SJSA1 (cell line): Measurements from ENCODE around the gene KIF2A. TPM values are rescaled to one million over a fixed set of nuclear protein-coding genes. Genes with fewer than 3 reads are reported as not detected.

Experiments used
- DNase-seq, 2 experiments: peaks; one replicate each; pipeline ENCODE4 v3.0.0-alpha.2; 2015 to 2020; ENCODE audit warnings: low spot score in 2 of 2, low read depth in 1 of 2
- H3K27ac ChIP-seq: fragments of 250-450 bp; sonication (Bioruptor Pico); 2 replicates; pipeline ENCODE4 v1.5.1; 2020; ENCODE audit warnings: mild to moderate bottlenecking, moderate library complexity
- H3K27me3 ChIP-seq: fragments of 250-450 bp; sonication (Bioruptor Pico); replicated peaks from 2 replicates; pipeline ENCODE4 v1.5.1; 2020; ENCODE audit warnings: mild to moderate bottlenecking, moderate library complexity
- H3K36me3 ChIP-seq: fragments of 250-450 bp; sonication (Bioruptor Pico); 2 replicates; pipeline ENCODE4 v1.5.1; 2020; ENCODE audit warnings: mild to moderate bottlenecking
- H3K4me1 ChIP-seq: fragments of 250-450 bp; sonication (Bioruptor Pico); replicated peaks from 2 replicates; pipeline ENCODE4 v1.6.1; 2021; ENCODE audit warnings: mild to moderate bottlenecking
- H3K4me3 ChIP-seq: fragments of 250-450 bp; sonication (Bioruptor Pico); 2 replicates; pipeline ENCODE4 v1.5.1; 2020; ENCODE audit warnings: mild to moderate bottlenecking
- H3K9me3 ChIP-seq: fragments of 250-450 bp; sonication (Bioruptor Pico); replicated peaks from 2 replicates; pipeline ENCODE4 v1.5.1; 2020; ENCODE audit warnings: mild to moderate bottlenecking
- total RNA-seq: library from RNA; depleted of rRNA; stranded (reverse); fragments of >200 nt; shearing (Covaris generic); gene quantifications from 2 replicates; pipeline ENCODE4 v1.2.3, GENCODE V29; 2014

The KIF2A gene
- total RNA-seq, 1 experiment from 2014 or later = 63.6 TPM

DNA sequence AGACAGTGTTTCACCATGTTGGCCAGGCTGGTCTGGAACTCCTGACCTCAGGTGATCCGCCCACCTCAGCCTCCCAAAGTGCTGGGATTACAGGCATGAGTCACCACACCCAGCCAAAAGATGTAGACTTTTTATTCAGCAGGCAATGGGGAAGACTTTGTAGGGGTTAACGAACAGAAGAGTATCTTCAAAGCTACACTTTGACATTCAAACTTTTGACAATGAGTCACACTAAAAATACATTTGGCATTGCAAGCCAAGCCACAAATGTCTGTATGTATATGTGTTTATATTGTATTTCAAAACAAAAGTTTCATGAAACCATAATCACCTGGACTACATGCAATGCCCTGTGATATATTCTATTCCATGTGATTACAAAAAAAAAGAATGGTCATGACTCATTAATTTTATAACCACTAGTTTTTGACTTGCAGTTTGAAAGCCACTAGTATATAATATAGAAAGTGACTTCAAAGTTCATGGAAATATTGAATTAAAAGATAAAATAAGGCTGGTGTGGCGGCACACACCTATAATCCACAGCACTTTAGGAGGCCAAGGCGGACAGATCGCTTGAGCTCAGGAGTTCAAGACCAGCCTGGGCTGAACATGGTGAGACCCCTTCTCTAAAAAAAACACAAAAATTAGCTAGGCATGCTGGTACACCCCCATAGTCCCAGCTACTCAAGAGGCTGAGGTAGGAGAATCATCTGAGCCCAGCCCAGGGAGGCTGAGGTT, 89.4 kb downstream of the KIF2A start:
- Histone ChIP-seq H3K9me3 (no peaks in the 10 kb centered on the region), H3K4me3 (no peak overlapping the region), H3K4me1 (peaks cover 8% of the 10 kb centered on the region; the same call in 1 of the 2 replicates), H3K27ac (no peak overlapping the region), H3K27me3 (no peaks in the 10 kb centered on the region), H3K36me3 (peaks cover 70% of the 10 kb centered on the region)
- peak in 1 of 2 experiments; percentile 2 for DNase-seq

- peaks cover 25% of the 10 kb centered on the region for H3K36me3 ChIP-seq
- no peaks in the 10 kb centered on the region for H3K27me3 ChIP-seq
- DNase-seq = peak; percentile 96
- peak within 1 kb of the TSS; percentile 71 for H3K4me3 ChIP-seq
- H3K27ac ChIP-seq = peak within 1 kb of the TSS; percentile 77
- no peaks in the 10 kb centered on the region for H3K9me3 ChIP-seq
- H3K4me1 ChIP-seq = no peaks in the 10 kb centered on the region; the same call in 1 of the 2 replicates
Observed at GRCh38 chr5:62403411-62404250, 97.6 kb downstream of the KIF2A start, which contains the start of gene DIMT1. DIMT1 (minus strand) TSS chr5:62403905; CDS start chr5:62403772, 133 bp downstream.

DNA sequence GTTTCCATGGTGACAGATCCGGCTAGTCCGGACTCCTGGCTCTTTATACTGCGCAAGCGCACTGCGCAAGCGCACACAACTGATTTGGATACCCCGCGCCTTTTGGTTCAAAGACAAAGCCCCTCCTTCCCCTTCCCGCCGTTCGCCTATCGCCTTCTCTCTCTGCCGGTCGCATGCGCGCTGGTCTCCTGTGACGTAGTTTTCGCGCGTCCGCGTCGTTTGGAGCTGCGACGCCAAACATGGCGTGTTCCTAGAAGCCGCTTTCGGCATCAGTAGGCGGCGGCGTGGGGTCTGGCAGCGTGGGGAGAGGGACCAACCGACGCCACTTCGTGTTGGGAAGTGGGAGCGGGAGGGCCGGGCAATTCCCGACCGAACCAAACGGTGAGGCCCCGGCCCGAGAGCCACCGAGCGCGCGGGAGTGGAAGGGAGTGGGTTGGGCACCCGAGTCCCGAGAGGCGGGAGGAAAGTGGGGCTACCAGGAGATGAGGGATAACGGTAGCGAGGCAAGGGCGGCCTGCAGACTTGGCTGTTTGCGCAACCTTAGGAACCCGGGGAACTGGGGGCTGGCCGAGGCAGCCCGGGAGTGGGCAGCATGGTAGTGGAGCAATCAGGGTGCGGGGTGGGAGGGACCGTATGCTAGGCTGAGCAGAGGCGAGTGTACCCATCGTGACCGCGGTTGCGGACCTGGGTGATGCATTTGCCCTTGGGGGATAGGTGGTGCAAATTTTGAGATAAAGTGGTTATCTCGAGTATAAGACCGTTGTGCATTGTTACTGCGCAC, 106.7 kb downstream of the KIF2A start, which contains the start of gene IPO11:
TSS of gene IPO11 (plus strand) at position 215 of the 781 bp plus-strand sequence. CDS start 24,517 bp downstream, outside the sequence.
- H3K4me3 ChIP-seq = peak within 1 kb of the TSS; percentile 76
- peak; percentile 97 to 99 for DNase-seq

GRCh38 chr5:62413711-62414110, 107.7 kb downstream of the KIF2A start:
- DNase-seq = no peak
- Histone ChIP-seq H3K36me3 (peaks cover 8% of the 10 kb centered on the region; the same call in 1 of the 2 replicates), H3K27ac (no peak overlapping the region), H3K9me3 (no peaks in the 10 kb centered on the region), H3K4me3 (peak overlapping the region; percentile 76), H3K4me1 (peaks cover 11% of the 10 kb centered on the region; the same call in 1 of the 2 replicates), H3K27me3 (no peaks in the 10 kb centered on the region)

More for the DNA sequence above, 106.7 kb downstream of the KIF2A start, which contains the start of gene IPO11:
- no peaks in the 10 kb centered on the region for H3K27me3 ChIP-seq
- H3K36me3 ChIP-seq = peaks cover 3% of the 10 kb centered on the region; the same call in 1 of the 2 replicates
- no peaks in the 10 kb centered on the region for H3K9me3 ChIP-seq
- peaks cover 11% of the 10 kb centered on the region; the same call in 1 of the 2 replicates for H3K4me1 ChIP-seq
- peak within 1 kb of the TSS; percentile 75 for H3K27ac ChIP-seq

- no peaks in the 10 kb centered on the region for H3K9me3 ChIP-seq
- H3K4me3 ChIP-seq = no peak overlapping the region
- no peaks in the 10 kb centered on the region for H3K27me3 ChIP-seq
- 0 out of 2 replicates have a peak, but pooled peaks cover 8% of the 10 kb centered on the region for H3K36me3 ChIP-seq
- no peak for DNase-seq
- peaks cover 5% of the 10 kb centered on the region; the same call in 1 of the 2 replicates for H3K4me1 ChIP-seq
- H3K27ac ChIP-seq = no peak overlapping the region
Observed at GRCh38 chr5:62418462-62419076, 112.6 kb downstream of the KIF2A start.

GRCh38 chr5:62419609-62420008, 113.6 kb downstream of the KIF2A start:
- Histone ChIP-seq H3K36me3 (0 out of 2 replicates have a peak, but pooled peaks cover 8% of the 10 kb centered on the region), H3K4me1 (no peaks in the 10 kb centered on the region), H3K27ac (no peak overlapping the region), H3K27me3 (no peaks in the 10 kb centered on the region), H3K4me3 (no peak overlapping the region), H3K9me3 (no peaks in the 10 kb centered on the region)
- no peak for DNase-seq

DNA sequence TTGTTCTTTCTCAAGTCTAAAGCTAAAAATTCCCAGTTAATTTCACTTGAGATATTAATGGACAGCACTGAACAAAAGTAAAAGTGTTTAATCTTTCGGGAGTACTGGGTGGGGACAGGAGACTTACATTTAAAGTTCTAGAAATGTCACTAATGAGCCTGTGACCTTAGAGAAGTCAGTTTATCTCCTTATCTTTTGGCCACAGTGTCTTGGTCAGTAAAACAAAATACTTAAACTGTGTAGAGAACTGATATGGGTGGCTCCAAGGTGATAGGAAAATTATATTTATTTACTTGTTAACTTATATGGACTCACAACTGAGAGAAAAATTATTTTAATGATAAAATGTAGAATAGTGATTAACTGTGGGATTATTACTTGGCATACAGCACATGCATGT, 115.4 kb downstream of the KIF2A start:
- Histone ChIP-seq H3K27me3 (no peaks in the 10 kb centered on the region), H3K4me3 (no peak overlapping the region), H3K4me1 (no peaks in the 10 kb centered on the region), H3K36me3 (0 out of 2 replicates have a peak, but pooled peaks cover 8% of the 10 kb centered on the region), H3K27ac (no peak overlapping the region), H3K9me3 (no peaks in the 10 kb centered on the region)
- no peak for DNase-seq

- no peaks in the 10 kb centered on the region for H3K27me3 ChIP-seq
- no peaks in the 10 kb centered on the region for H3K36me3 ChIP-seq
- H3K4me1 ChIP-seq = no peaks in the 10 kb centered on the region
- H3K4me3 ChIP-seq = no peak overlapping the region
- no peaks in the 10 kb centered on the region; the same call in 1 of the 2 replicates for H3K9me3 ChIP-seq
- no peak for DNase-seq
- H3K27ac ChIP-seq = no peak overlapping the region
Observed at GRCh38 chr5:62424763-62425162, 118.8 kb downstream of the KIF2A start.

DNA sequence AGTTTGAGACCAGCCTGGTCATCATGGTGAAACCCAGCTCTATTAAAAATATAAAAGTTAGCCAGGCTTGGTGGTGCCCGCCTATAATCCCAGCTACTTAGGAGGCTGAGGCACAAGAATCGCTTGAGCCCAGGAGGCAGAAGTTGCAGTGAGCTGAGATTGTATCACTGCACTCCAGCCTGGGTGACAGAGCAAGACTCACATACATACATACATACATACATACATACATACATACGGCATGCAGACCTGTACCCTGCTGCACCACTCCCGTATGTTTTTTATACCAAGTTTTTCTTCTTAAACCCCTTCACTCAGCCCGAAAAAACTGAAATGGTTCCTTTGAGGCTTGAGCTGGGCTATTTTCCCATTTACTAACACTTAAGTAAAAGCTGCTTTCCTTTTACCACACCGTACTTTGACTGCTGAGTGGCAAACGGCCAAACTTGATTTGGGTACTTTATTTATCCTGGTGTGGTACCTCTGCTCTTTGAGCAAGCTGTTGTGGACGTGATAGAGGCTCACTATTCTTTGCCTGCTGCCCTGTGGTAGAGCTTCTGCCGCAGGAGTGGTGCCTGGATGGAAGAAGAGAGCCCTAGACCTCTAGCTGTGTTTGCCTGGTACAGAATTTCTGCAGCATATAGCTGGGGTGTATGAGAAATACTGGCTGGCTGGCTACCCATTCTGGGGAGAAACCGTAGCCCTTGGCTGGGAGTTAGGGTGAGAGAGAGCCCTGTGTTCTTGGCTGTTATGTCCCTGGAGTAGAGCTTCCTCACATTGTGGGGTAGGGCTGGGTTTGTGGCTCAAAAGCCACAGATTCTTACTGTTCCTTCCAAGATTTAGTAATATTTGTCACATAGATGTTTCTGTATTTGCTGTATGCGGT, 126.0 kb downstream of the KIF2A start:
- Histone ChIP-seq H3K4me3 (no peak overlapping the region), H3K4me1 (no peaks in the 10 kb centered on the region), H3K27me3 (no peaks in the 10 kb centered on the region), H3K9me3 (no peaks in the 10 kb centered on the region; the same call in 1 of the 2 replicates), H3K36me3 (no peaks in the 10 kb centered on the region), H3K27ac (no peak overlapping the region)
- DNase-seq = no peak

GRCh38 chr5:62432621-62433064, 126.6 kb downstream of the KIF2A start:
- H3K9me3 ChIP-seq = no peaks in the 10 kb centered on the region
- H3K4me3 ChIP-seq = no peak overlapping the region
- H3K4me1 ChIP-seq = no peaks in the 10 kb centered on the region
- no peak for DNase-seq
- H3K27ac ChIP-seq = no peak overlapping the region
- H3K27me3 ChIP-seq = no peaks in the 10 kb centered on the region
- no peaks in the 10 kb centered on the region for H3K36me3 ChIP-seq
